Upper lobe of left lung (tissue), 6 donors: Measurements from ENCODE around the gene PAPLN. TPM values are rescaled to one million over a fixed set of nuclear protein-coding genes. Genes with fewer than 3 reads are reported as not detected.
A peak's percentile ranks its signal among the peaks of the same experiment; 100 is the strongest.

Source experiments
- ATAC-seq, 2 donors: fragments of 200-7000 bp; cut with Tn5 transposase; one replicate each; pipeline ENCODE4 v1.9.1; 2022; ENCODE audit warnings: mild to moderate bottlenecking in 2 of 2, moderate library complexity in 2 of 2; ENCODE audit not compliant: low FRiP score in 2 of 2
- DNase-seq, 2 donors: peaks; one replicate each; pipeline ENCODE4 v3.0.0-alpha.2; 2019 to 2020
- H3K27ac ChIP-seq, 4 donors: fragments of 200-600 bp; sonication (generic); one replicate each; pipeline ENCODE4 v1.5.1; 2016 to 2019
- H3K27me3 ChIP-seq, 4 donors: fragments of 200-600 bp; sonication (generic); one replicate each; pipeline ENCODE4 v1.5.1; 2017 to 2019
- H3K36me3 ChIP-seq, 4 donors: fragments of 200-600 bp; sonication (generic); one replicate each; pipeline ENCODE4 v1.5.1; 2016 to 2019
- H3K4me1 ChIP-seq, 4 donors: fragments of 200-600 bp; sonication (generic); one replicate each; pipeline ENCODE4 v1.5.1; 2018 to 2019
- H3K4me3 ChIP-seq, 4 donors: fragments of 200-600 bp; sonication (generic); one replicate each; pipeline ENCODE4 v1.5.1; 2017 to 2019; ENCODE audit warnings: mild to moderate bottlenecking in 2 of 4, moderate library complexity in 1 of 4
- H3K9me3 ChIP-seq, 4 donors: fragments of 200-600 bp; sonication (generic); one replicate each; pipeline ENCODE4 v1.5.1; 2018 to 2019
- EP300 ChIP-seq, 4 donors: sonication (generic); formaldehyde crosslinking; IDR thresholded peaks; one replicate each; pipeline ENCODE4 v1.5.1; 2017; ENCODE audit warnings: antibody characterized with exemption in 4 of 4, control low read depth in 2 of 4
- POLR2A ChIP-seq, 4 donors: fragments of 450-650 bp; IDR thresholded peaks; one replicate each; pipeline ENCODE4 v1.5.1; 2016 to 2017; ENCODE audit warnings: antibody characterized with exemption in 4 of 4, mild to moderate bottlenecking in 2 of 4
- POLR2AphosphoS5 ChIP-seq, 2 donors: sonication (generic); formaldehyde crosslinking; IDR thresholded peaks; one replicate each; pipeline ENCODE4 v1.5.1; 2017; ENCODE audit warnings: antibody characterized with exemption in 2 of 2
- WGBS, 2 donors: methylation state at CpG; one replicate each; pipeline ENCODE4 v1.1.5; 2017 to 2018; 5-methylcytosine and 5-hydroxymethylcytosine counted together
- total RNA-seq, 6 donors: library from RNA; depleted of rRNA in 4 of 6; stranded (reverse); fragments of >200 nt in 4 of 6; gene quantifications; one replicate each; pipeline versions ENCODE4 v1.1.0 to v1.2.1, GENCODE V29; 2016 to 2021
- TF ChIP-seq, protein P1 (sequence below), 6 experiments: fragments of 450-650 bp in 4 of 6; fragments of 200-600 bp in 2 of 6; sonication (generic) in 2 of 6; IDR thresholded peaks; one replicate each; pipeline ENCODE4 v1.5.1; 2016 to 2019; ENCODE audit warnings: antibody characterized with exemption in 6 of 6
- donor health status: DM: no; HTN: no; CAD: no; lungs with moderate emphysema.
- donor health status: DM: no; HTN: yes; CAD: no; lungs with severe emphysema.

The PAPLN gene
- total RNA-seq, 6 donors from 2014 or later: 10.3 to 62.9 (median 16.5) TPM

DNA sequence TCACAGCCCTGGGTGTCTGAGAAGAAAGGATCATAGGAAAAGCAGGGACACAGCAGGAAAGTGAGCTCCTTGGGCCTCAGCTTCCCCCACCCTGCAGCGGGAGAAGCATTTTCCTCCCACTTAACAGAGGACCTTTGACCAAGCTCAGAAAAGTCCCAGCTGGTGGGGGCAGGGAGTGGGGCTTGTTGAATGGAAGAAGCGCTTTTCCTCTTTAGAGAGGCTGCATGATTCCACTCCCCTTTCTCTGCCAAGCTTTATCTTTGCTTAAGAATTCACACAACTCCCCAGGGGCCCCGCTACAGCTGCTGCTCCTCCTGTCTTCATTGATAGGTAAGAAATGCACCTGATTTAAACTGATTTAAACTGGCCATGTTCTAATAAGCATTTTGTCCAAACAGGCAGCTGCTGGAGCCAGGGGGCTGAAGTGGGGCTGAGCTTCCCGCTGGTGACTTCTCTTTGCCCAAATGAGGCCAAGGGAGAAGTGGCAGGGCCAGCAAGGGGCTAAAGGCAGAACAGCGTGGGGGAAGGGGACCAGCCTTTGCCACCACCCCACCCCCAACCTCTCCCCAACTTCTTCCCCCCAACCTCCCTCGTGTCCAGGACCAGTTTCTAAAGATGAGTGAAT lies 1.7 kb upstream of the PAPLN start:
- H3K27me3 ChIP-seq: peaks cover 0 to 21% (median 11%) of the 10 kb centered on the region in 4 donors
- no peak overlapping the region for H3K4me3 ChIP-seq
- no peak for ATAC-seq
- no peak overlapping the region for H3K27ac ChIP-seq
- TF ChIP-seq POLR2AphosphoS5 (IDR thresholded peaks at IDR 0.05) (no peak), EP300 (IDR thresholded peaks at IDR 0.05) (no peak), POLR2A (IDR thresholded peaks at IDR 0.05) (no peak)
- TF ChIP-seq, protein P1, sequence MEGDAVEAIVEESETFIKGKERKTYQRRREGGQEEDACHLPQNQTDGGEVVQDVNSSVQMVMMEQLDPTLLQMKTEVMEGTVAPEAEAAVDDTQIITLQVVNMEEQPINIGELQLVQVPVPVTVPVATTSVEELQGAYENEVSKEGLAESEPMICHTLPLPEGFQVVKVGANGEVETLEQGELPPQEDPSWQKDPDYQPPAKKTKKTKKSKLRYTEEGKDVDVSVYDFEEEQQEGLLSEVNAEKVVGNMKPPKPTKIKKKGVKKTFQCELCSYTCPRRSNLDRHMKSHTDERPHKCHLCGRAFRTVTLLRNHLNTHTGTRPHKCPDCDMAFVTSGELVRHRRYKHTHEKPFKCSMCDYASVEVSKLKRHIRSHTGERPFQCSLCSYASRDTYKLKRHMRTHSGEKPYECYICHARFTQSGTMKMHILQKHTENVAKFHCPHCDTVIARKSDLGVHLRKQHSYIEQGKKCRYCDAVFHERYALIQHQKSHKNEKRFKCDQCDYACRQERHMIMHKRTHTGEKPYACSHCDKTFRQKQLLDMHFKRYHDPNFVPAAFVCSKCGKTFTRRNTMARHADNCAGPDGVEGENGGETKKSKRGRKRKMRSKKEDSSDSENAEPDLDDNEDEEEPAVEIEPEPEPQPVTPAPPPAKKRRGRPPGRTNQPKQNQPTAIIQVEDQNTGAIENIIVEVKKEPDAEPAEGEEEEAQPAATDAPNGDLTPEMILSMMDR (IDR thresholded peaks at IDR 0.05): no peak
- peaks cover 33 to 50% (median 47%) of the 10 kb centered on the region in 4 donors for H3K4me1 ChIP-seq
- no peaks in the 10 kb centered on the region for H3K9me3 ChIP-seq
- 63 to 75% methylated on average over 6 of the region's 6 CpGs for WGBS, 2 donors
- H3K36me3 ChIP-seq: no peaks in the 10 kb centered on the region
- no peak for DNase-seq

DNA sequence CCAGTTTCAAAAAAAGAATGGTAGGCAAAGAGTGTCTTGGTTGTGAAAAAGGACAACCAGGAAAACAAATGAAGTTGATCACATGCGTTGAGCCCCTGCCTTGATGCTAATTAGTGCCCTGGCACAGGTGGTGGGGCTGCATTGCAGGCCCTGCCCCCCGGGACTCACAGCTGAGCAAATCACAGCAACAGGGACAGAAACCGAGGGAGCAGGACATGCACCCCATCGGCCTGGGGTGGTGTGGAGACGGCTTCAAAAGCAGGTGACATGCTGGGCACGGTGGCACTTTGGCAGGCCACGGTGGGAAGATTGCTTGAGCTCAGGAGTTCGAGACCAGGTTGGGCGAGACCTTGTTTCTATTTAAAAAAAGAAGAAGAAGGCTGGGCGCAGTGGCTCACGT lies 1.1 kb upstream of the PAPLN start:
- 73 to 79% methylated on average over 11 of the region's 11 CpGs for WGBS, 2 donors
- H3K36me3 ChIP-seq: no peaks in the 10 kb centered on the region
- no peak overlapping the region for H3K27ac ChIP-seq
- H3K27me3 ChIP-seq: peaks cover 0 to 21% (median 11%) of the 10 kb centered on the region in 4 donors
- H3K9me3 ChIP-seq: no peaks in the 10 kb centered on the region
- no peak overlapping the region for H3K4me3 ChIP-seq
- TF ChIP-seq, protein P1 (IDR thresholded peaks at IDR 0.05): no peak
- TF ChIP-seq POLR2A (IDR thresholded peaks at IDR 0.05) (no peak), POLR2AphosphoS5 (IDR thresholded peaks at IDR 0.05) (no peak), EP300 (IDR thresholded peaks at IDR 0.05) (no peak)
- no peak for ATAC-seq
- DNase-seq: no peak
- H3K4me1 ChIP-seq: peaks cover 33 to 55% (median 51%) of the 10 kb centered on the region in 4 donors

DNA sequence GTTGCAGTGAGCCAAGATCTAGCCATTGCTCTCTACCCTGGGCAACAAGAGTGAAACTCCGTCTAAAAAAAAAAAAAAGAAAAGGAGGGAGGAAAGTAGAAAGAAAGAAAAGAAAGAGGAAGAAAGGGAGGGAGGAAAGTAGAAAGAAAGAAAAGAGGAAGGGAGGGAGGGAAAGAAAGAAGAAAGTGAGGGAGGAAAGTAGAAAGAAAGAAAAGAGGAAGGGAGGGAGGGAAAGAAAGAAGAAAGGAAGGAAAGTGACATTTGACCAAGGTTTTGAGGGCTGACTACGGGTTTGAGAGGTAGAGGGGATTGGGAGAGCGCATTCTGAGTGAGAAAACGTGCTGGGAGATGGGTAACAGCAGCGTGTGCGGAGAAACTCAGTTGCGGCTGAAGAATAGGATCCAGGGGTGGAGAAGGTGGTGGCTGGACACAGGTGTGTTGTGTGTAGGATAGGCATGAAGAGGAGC lies 521 bp upstream of the PAPLN start:
- H3K27ac ChIP-seq: no peak overlapping the region
- peaks cover 33 to 60% (median 52%) of the 10 kb centered on the region in 4 donors for H3K4me1 ChIP-seq
- 63 to 66% methylated on average over 6 of the region's 7 CpGs for WGBS, 2 donors
- ATAC-seq: no peak
- H3K4me3 ChIP-seq: peak overlapping the region in 2 of 4 donors; percentile 53 to 61
- H3K27me3 ChIP-seq: peaks cover 0 to 21% (median 11%) of the 10 kb centered on the region in 4 donors
- H3K9me3 ChIP-seq: no peaks in the 10 kb centered on the region
- DNase-seq: no peak
- H3K36me3 ChIP-seq: no peaks in the 10 kb centered on the region
- TF ChIP-seq POLR2AphosphoS5 (IDR thresholded peaks at IDR 0.05) (no peak), POLR2A (IDR thresholded peaks at IDR 0.05) (no peak)
- TF ChIP-seq, protein P1 (IDR thresholded peaks at IDR 0.05): no peak

DNA sequence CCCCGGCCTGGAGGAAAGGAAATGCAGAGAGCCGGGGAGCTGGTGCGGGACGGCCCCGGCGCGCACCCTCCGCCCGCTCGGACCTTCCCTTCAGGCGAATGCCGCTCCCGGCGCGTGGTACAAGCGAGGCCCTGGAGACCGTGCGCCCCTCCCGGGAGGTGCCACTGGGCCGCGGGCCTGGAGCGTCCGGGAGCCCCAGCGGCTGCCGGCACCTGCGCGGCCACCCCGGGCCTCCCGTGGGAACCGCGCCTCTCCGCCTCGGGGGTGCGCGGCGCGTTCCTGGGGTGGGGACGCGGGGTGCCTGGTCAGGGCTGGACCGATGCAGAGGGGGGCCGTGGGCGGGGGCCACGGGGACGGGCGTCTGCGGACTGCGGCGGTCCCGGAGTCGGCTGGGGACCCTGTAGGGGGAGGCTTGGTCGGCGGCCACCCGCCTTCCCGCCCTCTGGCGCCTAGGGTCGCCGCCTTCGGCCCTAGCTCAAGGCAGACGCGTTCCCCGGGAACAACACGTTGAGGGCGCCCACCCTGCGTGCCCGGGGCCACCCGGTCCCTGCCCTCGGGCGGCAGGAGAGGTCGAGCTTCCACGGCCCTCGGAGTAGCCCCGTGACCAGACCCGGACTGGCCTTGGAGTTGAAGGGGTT lies 599 bp downstream of the PAPLN start:
- DNase-seq (peak in 1 of 2 donors; percentile 87), ATAC-seq (peak in 1 of 2 donors; percentile 40)
- H3K9me3 ChIP-seq: no peaks in the 10 kb centered on the region
- peak overlapping the region; percentile 4 to 62 (median 57) for H3K4me3 ChIP-seq
- WGBS, 2 donors: 0 to 18% methylated on average over 2 to 6 of the region's 73 CpGs
- H3K27me3 ChIP-seq: peaks cover 0 to 21% (median 11%) of the 10 kb centered on the region in 4 donors
- TF ChIP-seq, protein P1 (IDR thresholded peaks at IDR 0.05): no peak
- TF ChIP-seq EP300 (IDR thresholded peaks at IDR 0.05) (no peak), POLR2A (IDR thresholded peaks at IDR 0.05) (no peak), POLR2AphosphoS5 (IDR thresholded peaks at IDR 0.05) (no peak)
- H3K27ac ChIP-seq: peak overlapping the region in 2 of 4 donors; percentile 45 to 50
- no peaks in the 10 kb centered on the region for H3K36me3 ChIP-seq
- H3K4me1 ChIP-seq: peaks cover 26 to 60% (median 47%) of the 10 kb centered on the region in 4 donors
